HepG2 (cell line): ENCODE measurements around the gene HNRNPF.

ENCODE experiments used
- CTCF ChIP-seq: sonication (generic); formaldehyde crosslinking; IDR thresholded peaks from 2 replicates; pipeline ENCODE4 v1.5.0; 2020; ENCODE audit warnings: mild to moderate bottlenecking, missing genetic modification reagents, moderate library complexity
- E2F2 ChIP-seq: sonication (generic); formaldehyde crosslinking; IDR thresholded peaks from 2 replicates; pipeline ENCODE4 v1.4.0; 2020; ENCODE audit warnings: missing genetic modification reagents, borderline replicate concordance
- EHMT2 ChIP-seq: fragments of 200-600 bp; sonication (generic); IDR thresholded peaks from 2 replicates; pipeline ENCODE4 v1.7.0; 2017; ENCODE audit warnings: antibody characterized with exemption, low read depth, low read length, borderline replicate concordance
- EZH2 ChIP-seq: conservative IDR thresholded peaks from 2 replicates; pipeline ENCODE4 v1.6.1; 2012; ENCODE audit warnings: mild to moderate bottlenecking, low read depth, low read length, moderate library complexity
- HNRNPH1 ChIP-seq: fragments of 200-400 bp; formaldehyde crosslinking; optimal IDR thresholded peaks from 2 replicates; pipeline ENCODE3; 2017; ENCODE audit warnings: mild to moderate bottlenecking, low read depth, low read length
- JUN ChIP-seq: sonication (generic); formaldehyde crosslinking; IDR thresholded peaks from 2 replicates; pipeline ENCODE4 v1.4.0; 2020; ENCODE audit warnings: mild to moderate bottlenecking, missing genetic modification reagents
- MNT ChIP-seq: fragments of 450-650 bp; IDR thresholded peaks from 2 replicates; pipeline ENCODE4 v1.6.1; 2016
- NR1H2 ChIP-seq: sonication (generic); formaldehyde crosslinking; IDR thresholded peaks from 2 replicates; pipeline ENCODE4 v1.8.1; 2022; ENCODE audit warnings: low read depth, missing genetic modification reagents, borderline replicate concordance
- NR2F2 ChIP-seq: IDR thresholded peaks from 2 replicates; pipeline ENCODE4 v1.6.1; 2012; ENCODE audit warnings: low read depth, inconsistent platforms, borderline replicate concordance
- PREB ChIP-seq: sonication (generic); formaldehyde crosslinking; IDR thresholded peaks from 2 replicates; pipeline ENCODE4 v1.4.0; 2020; ENCODE audit warnings: missing genetic modification reagents
- RAD21 ChIP-seq: fragments of 450-650 bp; formaldehyde crosslinking; IDR thresholded peaks from 2 replicates; pipeline ENCODE4 v1.5.0; 2020; ENCODE audit warnings: mild to moderate bottlenecking
- STAT6 ChIP-seq: sonication (generic); formaldehyde crosslinking; IDR thresholded peaks from 2 replicates; pipeline ENCODE4 v1.4.0; 2020; ENCODE audit warnings: missing genetic modification reagents, mild to moderate bottlenecking, borderline replicate concordance
- TAF1 ChIP-seq: sonication (generic); formaldehyde crosslinking; IDR thresholded peaks from 2 replicates; pipeline ENCODE4 v1.4.0; 2020; ENCODE audit warnings: missing genetic modification reagents
- TCF7 ChIP-seq: sonication (generic); IDR thresholded peaks from 2 replicates; pipeline ENCODE4 v1.6.1; 2016; ENCODE audit warnings: antibody characterized with exemption, low read depth

GRCh38 chr10:43386981-43387677 is 21.9 kb downstream of the HNRNPF start:
- TF ChIP-seq PREB (no peak), STAT6 (no peak), CTCF (CRISPR knock-in tag) (no peak), EHMT2 (no peak), RAD21 (no peak), EZH2 (no peak), NR2F2 (no peak), TAF1 (CRISPR knock-in tag) (no peak), JUN (no peak), HNRNPH1 (no peak), E2F2 (CRISPR knock-in tag) (no peak), MNT (no peak), NR1H2 (CRISPR knock-in tag) (no peak), TCF7 (no peak)
